Measurements from ENCODE around the gene SLC23A3.

GRCh38 chr2:219128396-219128795 is 41.4 kb downstream of the SLC23A3 start:
- TF ChIP-seq, protein P1, sequence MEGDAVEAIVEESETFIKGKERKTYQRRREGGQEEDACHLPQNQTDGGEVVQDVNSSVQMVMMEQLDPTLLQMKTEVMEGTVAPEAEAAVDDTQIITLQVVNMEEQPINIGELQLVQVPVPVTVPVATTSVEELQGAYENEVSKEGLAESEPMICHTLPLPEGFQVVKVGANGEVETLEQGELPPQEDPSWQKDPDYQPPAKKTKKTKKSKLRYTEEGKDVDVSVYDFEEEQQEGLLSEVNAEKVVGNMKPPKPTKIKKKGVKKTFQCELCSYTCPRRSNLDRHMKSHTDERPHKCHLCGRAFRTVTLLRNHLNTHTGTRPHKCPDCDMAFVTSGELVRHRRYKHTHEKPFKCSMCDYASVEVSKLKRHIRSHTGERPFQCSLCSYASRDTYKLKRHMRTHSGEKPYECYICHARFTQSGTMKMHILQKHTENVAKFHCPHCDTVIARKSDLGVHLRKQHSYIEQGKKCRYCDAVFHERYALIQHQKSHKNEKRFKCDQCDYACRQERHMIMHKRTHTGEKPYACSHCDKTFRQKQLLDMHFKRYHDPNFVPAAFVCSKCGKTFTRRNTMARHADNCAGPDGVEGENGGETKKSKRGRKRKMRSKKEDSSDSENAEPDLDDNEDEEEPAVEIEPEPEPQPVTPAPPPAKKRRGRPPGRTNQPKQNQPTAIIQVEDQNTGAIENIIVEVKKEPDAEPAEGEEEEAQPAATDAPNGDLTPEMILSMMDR (IDR thresholded peaks at IDR 0.05; ENCODE audit: low read length): no peak
- TF ChIP-seq EZH2 (IDR thresholded peaks at IDR 0.05; ENCODE audit: borderline replicate concordance, low read length): no peak
